Posterior cingulate gyrus (tissue), 11 donors: Measurements from ENCODE around the gene MAML2.

ENCODE experiments used
- DNase-seq, 10 donors: peaks; one replicate each; pipeline versions ENCODE4 v3.0.0 to v3.0.0-alpha.2; 2020 to 2021; ENCODE audit warnings: mixed read lengths in 3 of 10
- intact Hi-C: fragments of 100-400 bp; cut with DNase I; formaldehyde crosslinking; loops from one replicate; pipeline ENCODE4 v1.15.1; 2023

MAML2 gene

DNA sequence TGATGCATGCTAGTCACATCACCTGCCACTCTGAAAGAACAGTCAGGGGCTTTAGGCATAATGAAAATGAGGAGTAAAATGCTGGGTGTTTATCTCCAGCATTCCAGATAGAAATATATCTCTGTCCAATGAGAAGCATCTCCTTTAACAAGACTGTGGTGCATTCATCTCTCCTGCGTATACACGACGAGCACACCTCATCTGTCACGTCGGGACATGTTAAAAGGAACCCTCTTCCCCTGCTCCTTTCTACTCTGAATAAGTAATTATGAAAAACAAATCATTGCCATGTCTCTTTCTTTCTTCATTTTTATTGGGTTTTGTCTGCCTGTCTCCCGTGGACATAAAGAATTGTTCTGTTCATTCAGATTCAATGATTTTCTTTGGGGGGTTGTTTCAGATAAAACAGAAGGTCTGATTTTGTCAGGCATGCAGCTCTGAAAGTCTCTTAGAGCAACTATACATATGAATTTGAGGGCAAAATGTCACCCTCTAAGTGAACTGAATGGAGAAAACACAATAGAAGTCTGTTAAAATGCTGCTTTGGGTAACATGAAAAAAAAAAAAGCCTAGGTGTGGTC, 195.0 kb downstream of the MAML2 start:
- intact Hi-C loops = no loop called here
- DNase-seq = no peak

DNA sequence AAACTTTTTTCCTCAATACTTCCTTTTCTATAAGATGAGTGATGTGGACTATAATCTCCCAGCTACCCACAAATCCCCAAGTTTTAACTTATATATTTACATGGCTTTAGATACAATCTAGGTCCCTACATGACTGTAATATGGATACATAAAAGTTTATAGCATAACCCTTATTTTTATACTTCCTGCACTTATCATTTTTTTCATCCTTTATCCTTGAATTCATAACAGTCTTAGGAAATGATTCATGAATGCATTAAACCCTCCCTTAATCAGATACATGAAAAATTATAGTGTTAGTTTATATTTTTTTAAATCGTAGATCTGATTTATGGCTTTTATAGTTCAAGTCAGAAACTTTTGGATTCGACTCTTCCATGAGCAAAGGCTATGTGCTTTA, 195.8 kb downstream of the MAML2 start:
- no peak for DNase-seq
- intact Hi-C loops = no loop called here

DNA sequence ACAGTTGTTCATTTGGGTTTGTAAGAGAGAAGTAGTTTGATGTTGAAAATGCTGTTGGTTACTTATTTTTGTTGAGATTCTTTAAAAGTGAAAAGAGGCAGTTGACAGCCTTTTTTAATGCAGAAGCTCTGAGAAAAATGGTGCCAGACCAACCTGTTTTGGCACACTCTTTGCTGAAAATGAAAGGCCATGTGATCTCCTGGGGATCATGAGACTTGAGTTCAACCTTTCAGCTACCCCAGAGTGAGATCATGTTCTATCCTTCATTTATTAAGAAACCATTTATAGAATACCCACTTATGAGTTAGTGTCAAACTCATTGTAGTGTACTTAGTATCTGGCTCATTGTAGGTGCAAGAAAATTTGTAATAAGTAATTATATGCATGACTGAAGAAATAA, 196.2 kb downstream of the MAML2 start:
- intact Hi-C loops = no loop called here
- DNase-seq = no peak

DNA sequence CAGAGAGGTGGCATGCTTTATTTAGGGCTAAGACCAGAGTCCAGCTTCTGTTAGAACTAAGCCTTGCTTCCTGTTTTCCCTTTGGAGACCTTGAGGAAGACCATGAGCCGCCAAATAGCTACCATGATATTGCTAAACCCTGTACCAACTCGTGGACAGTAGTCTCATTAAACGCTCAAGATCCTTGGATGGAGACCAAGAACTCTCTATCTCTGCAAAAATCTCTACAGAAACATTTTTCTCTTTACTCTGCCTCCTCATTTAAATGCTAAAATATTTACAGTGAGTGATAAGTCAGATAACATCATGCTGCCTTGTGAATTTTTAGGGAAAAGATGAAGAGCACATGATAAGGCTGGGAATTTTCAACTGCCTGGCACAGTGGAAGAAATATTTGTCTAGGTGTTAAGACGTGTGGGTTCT, 197.8 kb downstream of the MAML2 start:
- intact Hi-C loops = no loop called here
- DNase-seq = no peak

DNA sequence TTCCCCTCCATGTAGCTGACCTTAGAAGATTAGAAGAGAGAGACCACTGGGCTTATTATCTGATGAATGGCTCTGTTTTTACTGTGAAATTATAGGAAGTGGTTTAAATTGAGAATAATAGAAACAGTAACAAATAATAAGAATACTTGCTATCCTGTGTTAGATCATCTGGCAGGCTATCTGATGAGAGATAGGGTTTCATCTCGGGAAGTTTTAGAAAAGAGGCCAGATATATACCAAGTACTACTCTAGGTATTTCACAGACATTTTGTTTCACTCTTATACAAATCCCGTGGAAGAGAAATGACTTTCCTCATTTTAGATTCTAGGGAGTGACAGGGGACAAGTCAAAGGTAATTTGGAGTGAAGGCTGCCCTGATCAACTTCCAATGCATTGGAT, 198.4 kb downstream of the MAML2 start:
- intact Hi-C loops = no loop called here
- no peak for DNase-seq

DNA sequence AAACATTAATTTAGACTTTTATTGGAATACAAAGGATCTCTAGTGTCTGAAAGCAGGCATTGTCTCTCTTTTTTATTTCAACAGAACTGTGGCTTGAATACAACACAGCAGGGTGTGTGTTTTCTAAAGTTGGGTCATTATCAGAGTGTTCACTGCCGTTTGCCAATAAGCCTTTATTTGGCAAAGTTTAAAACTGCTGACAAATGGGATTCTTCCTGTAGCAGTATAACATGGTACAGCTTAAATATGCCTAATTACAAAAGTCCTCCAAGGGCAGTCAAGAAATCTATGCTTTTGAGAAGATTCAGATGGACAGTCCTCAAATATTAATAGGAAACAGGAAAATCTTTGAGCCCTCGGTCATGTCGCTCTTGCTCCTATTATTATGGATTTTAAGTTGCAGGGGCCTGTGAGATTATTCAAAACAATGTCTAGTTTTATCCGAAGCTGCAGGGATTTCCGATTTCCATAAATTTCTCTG, 199.9 kb downstream of the MAML2 start:
- intact Hi-C loops = no loop called here

DNA sequence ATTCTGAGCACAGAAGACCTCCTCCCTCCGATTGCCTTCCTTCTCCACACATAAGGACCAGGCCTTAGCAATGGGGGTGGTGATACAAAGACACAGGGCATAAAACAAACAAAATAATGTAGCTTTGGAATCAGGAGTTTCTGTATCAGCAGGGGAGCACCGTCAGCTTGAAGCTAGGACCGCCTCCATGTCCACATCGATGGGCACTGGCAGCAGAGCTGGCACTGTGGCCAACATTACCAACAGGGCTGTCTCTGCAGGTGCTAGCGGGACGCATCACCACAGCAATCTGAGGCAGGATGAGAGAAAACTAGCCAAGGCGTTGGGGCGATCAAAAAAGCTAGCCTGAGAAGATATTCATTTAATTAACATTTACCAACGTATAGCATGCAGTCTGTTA, 201.4 kb downstream of the MAML2 start:
- DNase-seq = no peak
- intact Hi-C loops = no loop called here

More for the DNA sequence above, 199.9 kb downstream of the MAML2 start:
- no peak for DNase-seq

DNA sequence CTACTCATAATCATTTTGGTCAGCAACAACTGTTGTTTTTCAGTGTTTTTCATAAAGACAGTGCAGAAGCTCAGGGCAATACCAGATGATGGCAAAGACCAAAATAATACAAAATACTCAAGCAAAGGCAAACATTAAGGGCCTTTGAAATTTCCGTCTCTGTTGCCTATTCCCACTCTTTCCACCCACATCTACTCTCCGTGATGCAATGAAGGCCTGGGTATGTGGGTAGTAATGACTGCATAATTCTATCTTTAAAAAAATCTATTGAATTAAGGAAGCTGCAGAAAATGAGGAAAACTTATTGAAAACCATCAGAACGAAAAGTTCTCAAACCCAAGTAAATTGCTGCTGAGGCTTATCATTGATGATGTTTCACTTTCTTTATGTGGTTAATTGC, 203.3 kb downstream of the MAML2 start:
- no peak for DNase-seq
- intact Hi-C loops = no loop called here

DNA sequence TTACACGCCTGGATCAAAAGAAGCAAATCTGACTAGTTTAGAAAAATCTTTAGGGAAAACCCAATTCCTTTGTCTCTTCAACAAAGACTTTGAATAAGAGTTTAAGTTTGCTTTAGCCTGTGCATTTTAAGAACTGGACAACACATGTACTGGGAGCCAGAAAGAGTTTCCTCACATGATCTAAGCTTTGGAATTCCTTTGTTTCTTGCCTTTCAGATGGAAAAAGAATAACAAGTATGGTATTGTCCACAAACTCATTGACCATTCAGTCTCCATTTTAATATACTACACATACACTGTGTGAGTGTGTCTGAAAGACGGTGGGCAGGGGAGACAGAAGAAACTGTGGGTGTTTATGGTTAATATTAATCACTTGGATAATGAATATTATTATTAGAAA, 205.6 kb downstream of the MAML2 start:
- intact Hi-C loops = no loop called here
- no peak for DNase-seq

DNA sequence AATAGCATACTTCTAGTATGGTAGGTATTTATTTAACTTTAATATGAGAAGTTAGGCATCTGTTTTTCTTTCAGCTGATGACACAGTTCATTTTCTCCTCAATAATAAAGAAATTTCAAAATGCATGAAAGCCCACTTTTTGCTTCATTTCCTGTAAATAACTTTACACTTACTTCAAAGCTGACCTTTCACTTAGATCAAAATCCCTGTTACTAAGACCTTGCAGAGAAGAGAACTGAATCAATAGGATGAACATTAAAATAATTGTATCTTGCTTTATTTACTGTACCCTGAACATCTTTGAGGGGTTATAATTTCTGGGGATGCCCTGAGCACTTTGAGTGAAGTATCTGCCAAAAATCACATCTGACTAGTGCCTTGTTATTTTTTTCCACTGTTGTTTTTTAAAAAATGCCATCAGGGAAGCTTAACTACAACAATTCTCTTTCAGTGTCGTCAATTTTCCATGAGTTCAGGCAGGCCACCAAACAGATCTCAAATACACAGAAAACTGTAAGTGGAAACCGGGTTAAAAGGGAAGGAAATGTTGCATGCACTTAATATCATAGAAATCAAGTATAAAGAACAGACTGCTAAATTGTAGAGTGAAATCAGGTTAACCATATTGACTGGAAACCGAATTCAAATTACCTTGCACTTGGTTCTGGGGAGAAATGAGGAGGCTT, 206.2 kb downstream of the MAML2 start:
- DNase-seq = no peak
- intact Hi-C loops = no loop called here

DNA sequence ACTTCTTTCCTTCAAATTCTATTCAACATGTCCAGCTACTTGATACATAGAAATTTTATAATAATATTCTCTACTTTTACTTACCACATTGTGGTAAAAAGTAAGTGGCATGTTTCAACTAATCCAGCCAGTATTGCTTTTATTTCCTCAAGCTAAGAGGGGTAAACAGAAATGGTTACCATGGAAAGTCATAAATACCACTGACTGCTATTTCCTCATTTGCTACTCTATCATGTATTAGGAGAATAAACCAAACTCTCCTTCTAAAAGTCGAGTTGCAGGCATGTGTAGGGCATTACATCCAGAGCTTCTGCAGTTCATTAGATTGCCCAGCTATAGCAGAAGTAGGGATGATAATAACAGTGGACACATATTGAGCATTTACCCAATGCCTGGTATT, 208.4 kb downstream of the MAML2 start:
- no peak for DNase-seq
- intact Hi-C loops = no loop called here

DNA sequence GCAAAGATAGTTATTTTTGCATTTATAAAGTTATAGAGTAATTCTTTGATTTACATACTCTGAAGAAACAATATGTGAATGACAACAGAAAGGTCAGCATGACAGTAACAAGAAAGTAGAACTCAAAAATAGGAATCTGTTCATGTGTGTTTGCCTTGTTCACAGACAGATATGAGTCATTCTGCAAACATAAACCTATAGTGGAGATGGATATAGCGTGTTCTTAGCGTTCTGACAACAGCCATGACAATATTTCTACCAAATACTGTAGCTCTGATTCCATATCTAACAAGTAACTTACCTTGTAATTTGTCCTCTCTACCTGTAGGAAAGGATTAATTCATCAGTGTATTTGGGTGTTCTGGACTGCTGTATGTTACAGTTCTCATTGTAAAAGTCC, 210.6 kb downstream of the MAML2 start:
- intact Hi-C loops = no loop called here
- DNase-seq = no peak

DNA sequence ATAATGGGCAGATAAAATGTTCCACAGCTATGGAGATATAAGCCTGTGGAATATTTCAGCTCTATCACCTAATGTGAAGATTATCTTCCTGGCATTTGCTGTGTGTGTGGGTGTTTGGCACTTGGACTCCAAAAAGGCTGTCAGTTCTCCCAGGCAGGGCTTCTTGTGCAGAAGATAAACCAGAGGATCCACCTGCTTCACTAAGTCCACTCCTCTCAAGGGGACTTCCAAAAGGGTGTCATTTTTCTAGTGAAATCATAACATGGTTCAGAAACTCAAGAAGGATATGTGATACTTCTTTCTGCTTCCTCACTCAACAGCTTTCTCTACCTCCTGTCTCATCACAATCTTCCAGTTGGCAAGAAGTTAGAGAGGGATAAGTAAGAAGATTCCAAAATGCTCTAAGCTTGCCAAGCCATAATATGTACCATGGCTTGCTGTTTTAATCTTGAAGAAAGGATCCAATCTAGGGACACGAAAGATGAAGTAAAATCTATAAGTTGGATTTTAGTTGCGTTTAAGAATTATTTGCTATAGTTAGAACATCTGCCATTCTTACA, 212.9 kb downstream of the MAML2 start:
- DNase-seq = no peak
- intact Hi-C loops = no loop called here

DNA sequence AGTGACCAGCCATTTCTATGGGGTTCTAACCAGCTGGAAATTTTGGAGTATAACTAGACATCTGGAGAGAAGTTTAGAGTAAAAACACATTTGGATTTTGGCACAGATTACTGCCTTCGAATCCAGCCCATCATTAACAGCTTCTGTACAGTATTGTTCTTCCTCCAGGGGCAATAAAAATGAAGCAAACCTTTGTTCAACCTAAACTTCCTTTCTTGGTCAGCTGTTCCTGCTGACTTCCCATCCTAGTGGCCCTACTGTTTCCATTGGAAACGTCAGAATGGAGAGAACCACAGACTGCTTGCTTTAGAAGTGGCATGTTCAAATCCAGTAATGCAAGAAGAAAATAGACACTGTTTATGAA, 215.4 kb downstream of the MAML2 start:
- intact Hi-C loops = no loop called here
- no peak for DNase-seq

DNA sequence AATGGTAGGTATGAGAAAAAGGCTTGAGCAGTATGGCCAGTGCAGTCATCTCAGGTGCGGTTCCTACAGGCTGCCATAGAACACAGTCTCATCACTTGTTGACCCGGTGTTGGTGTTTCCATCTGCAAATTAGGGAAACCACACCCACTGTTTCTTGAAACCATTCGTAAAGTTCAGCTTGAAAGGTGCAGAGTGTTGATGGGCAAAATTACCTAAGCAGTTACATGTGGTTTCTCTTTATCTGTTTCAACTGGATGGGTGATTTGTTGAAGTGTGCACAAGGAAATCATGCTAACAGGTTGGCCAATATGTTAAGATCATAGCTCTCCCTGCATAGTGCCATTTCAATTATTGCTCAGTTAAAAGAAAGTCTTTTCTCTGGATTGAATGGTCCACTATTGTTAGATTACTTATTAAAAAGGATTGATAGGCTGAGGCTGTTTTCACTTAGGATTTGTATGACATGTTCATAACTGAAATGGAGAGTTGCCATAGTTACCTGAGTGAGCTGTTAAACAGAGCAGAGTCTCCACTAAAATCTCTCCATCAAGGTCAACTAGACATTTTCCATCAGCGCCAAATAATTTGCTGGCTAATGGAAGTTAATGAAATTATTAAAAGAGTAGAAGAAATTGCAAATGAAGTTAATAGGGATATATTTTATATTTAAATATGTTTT, 215.9 kb downstream of the MAML2 start:
- intact Hi-C loops = no loop called here
- no peak for DNase-seq

DNA sequence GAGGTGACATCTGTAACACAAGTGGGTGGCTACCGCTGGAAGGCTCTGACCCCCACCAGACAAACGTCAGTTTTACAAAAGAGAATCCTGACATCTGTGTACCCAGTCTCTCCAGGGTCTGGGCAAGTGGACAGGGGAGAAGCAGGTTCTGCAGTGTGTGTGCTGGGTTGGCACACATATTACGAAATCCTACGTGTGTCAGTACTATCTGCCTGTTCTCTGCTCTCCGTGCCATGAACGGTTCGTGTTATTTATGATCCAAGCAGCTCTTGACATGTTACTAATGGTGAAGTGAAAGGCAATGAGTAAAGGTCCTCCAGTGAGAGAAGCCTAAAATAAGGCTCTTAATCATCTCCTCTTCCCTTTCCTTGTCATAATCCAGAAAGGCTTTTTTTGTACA, 217.6 kb downstream of the MAML2 start:
- no peak for DNase-seq
- intact Hi-C loops = no loop called here

DNA sequence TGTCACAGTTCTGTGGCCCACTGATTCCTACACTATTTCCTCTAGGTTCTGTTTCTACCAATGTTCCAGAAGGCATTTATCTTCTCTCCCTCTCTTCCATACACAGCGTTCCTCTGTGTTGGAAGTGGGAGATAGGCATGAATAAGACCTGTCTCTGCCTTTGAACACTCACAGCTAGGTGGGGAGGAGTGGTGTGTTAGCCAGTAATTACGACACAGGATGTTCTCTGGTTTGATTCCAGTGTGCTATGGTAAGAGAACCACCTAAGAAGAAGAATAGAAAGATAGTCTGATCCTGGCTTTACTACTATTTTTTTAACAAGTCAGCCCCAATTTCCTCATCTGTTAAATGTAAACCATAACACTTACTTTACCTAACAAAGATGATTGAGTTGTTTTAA, 218.8 kb downstream of the MAML2 start:
- intact Hi-C loops = no loop called here
- no peak for DNase-seq

DNA sequence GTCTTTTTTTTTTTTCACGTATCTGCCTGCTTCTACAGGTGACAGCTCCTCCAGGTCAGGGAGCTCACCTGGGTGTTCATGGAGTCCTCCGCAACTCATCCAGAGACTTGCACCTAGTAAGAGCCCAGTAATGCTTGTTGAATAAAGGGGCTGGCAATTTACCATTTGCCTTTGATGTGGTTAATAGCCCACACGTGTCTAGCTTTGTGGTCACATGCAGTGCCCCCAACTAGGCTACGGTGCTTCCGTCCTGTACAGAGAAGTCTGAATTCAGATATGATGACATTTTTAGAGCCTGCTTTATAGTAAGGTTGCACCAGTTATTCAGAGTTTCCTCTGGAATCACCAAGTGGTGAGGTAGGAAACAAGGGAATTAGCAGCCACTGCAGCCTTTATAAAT, 219.7 kb downstream of the MAML2 start:
- DNase-seq = no peak
- intact Hi-C loops = no loop called here

DNA sequence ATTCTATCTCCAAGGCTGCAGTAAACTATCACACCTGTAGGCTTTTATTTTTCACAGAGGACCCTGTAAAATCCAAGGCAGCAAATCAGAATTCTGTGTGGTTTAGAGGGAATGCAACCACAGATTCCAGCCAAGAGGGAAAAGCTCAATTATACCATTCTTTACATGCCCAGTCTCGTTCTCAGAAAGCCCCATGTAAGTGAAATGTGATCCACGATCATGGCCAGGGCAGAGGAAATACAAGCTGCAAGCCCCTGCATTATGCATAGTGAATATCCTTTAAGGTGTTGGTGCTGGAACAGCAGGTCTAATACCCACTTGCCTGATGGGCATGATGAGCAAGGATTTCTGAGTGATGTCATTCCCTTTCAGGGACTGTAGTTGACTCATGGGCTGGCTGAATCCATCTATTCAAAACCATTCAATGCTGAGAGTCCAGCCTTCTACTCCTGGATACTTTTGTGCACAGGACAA, 220.4 kb downstream of the MAML2 start:
- DNase-seq = no peak
- intact Hi-C loops = no loop called here

DNA sequence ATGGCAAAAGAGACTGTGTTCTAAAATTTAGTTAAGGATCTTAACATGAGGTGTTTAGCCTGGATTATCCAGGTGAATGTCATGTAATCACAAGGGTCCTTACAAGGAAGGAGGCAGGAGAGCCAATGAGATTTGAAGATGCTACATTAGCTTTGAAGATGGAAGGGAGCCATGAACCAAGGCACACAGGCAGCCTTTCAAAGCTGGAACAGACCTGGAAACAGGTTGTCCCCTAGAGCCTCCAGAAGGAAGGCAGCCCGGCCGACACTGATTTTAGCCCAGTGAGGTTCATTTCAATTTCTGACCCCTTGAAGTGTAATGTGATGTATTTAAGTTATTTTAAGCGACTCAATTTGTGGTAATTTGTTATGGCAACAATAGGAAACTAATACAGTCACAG, 223.8 kb downstream of the MAML2 start:
- intact Hi-C loops = no loop called here
- DNase-seq = no peak

DNA sequence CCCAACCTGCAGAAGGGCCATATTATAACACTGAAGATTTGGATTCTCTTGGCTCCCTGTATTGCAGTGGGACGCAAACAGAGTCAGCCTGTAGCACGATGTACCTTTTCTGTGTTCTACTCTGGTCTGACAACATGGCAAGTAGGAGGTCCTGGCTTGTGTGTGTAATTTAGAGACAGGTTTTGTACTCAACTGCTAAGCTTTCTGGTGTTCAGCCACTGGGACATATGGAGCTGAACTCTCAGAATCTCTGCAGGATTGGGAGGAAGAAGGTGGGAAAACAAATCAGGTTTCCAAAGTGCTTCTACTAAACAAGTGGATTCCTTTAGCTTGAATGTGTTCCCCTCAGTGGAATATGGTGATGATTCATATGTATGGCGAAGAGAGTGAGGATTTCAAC, 226.6 kb downstream of the MAML2 start:
- intact Hi-C loops = no loop called here
- no peak for DNase-seq
